Measurements from ENCODE around the gene PALM3. TPM values are rescaled to one million over a fixed set of nuclear protein-coding genes. Genes with fewer than 3 reads are reported as not detected.

The PALM3 gene
- total RNA-seq, 1 donor from 2014 or later: not detected

DNA sequence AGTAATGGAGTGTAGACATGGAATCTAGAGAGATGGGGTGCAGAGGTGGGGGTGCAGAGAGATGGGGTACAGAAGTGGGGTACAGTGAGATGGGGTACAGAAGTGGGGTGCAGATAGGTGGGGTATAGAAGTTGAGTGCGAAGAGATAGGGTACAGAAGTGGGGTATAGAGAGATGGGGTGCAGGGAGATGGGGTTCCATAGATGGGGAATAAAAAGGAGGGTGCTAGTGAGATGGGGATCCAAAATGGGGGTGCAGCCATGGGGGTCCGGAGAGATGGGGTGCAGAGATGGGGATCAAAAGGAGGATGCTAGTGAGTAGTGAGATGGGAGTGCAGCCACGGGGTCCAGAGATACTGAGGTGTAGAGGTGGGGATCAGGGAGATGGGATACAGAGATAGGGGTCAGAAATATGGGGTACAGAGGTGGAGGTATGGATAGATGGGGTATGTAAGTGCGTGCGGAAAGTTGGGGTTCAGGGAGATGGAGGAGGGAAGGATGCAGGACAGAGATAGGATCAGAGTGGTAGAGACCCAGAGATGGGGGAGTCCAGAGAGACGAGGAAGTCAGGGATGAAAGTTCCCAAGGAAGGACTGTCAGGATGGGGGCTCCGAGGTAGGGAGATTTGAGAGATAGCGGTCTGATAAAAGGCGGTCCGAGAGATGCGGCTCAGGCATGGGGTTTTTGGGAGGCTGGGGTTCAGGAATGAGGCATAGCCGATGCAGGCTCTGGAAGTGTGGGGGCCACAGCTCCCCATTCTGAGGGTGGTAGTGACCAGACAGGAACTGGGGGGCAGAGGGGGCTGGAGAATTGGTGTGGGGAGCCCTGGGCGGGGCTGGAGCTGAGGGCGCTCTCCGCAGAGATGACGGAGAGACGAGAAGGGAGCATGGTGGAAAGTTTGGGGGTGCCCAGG, 3.4 kb downstream of the PALM3 start:
- no peak for FAIRE-seq
- Histone ChIP-seq H3K36me3 (ENCODE audit: control insufficient read depth, insufficient read depth, low read length) (no peaks in the 10 kb centered on the region), H3K4me3 (ENCODE audit: low read depth, low read length) (no peak overlapping the region), H3K27me3 (ENCODE audit: control insufficient read depth, insufficient read depth, low read length) (peaks cover 7% of the 10 kb centered on the region)
- no peak for DNase-seq (ENCODE audit: low read depth)
- no peak for TF ChIP-seq CTCF (IDR thresholded peaks at IDR 0.05; ENCODE audit: insufficient read depth, low read length, severe bottlenecking)

- Histone ChIP-seq H3K4me3 (ENCODE audit: low read depth, low read length) (no peak overlapping the region), H3K27me3 (ENCODE audit: control insufficient read depth, insufficient read depth, low read length) (peaks cover 7% of the 10 kb centered on the region), H3K36me3 (ENCODE audit: control insufficient read depth, insufficient read depth, low read length) (no peaks in the 10 kb centered on the region)
- FAIRE-seq (no peak), DNase-seq (ENCODE audit: low read depth) (no peak)
- TF ChIP-seq CTCF (IDR thresholded peaks at IDR 0.05; ENCODE audit: insufficient read depth, low read length, severe bottlenecking): no peak
Measured at GRCh38 chr19:14056741-14057356, 5.0 kb downstream of the PALM3 start.

- Histone ChIP-seq H3K27me3 (ENCODE audit: control insufficient read depth, insufficient read depth, low read length) (peaks cover 6% of the 10 kb centered on the region), H3K4me3 (ENCODE audit: low read depth, low read length) (no peak overlapping the region), H3K36me3 (ENCODE audit: control insufficient read depth, insufficient read depth, low read length) (no peaks in the 10 kb centered on the region)
- no peak for TF ChIP-seq CTCF (IDR thresholded peaks at IDR 0.05; ENCODE audit: insufficient read depth, low read length, severe bottlenecking)
- FAIRE-seq (no peak), DNase-seq (ENCODE audit: low read depth) (no peak)
Measured at GRCh38 chr19:14056069-14056666, 5.7 kb downstream of the PALM3 start.

GRCh38 chr19:14055396-14055795, 6.5 kb downstream of the PALM3 start:
- TF ChIP-seq CTCF (IDR thresholded peaks at IDR 0.05; ENCODE audit: insufficient read depth, low read length, severe bottlenecking): no peak
- no peak overlapping the region for H3K4me3 ChIP-seq (ENCODE audit: low read depth, low read length)
- H3K27me3 ChIP-seq (ENCODE audit: control insufficient read depth, insufficient read depth, low read length): peaks cover 4% of the 10 kb centered on the region
- DNase-seq (ENCODE audit: low read depth) (no peak), FAIRE-seq (no peak)
- no peaks in the 10 kb centered on the region for H3K36me3 ChIP-seq (ENCODE audit: control insufficient read depth, insufficient read depth, low read length)

DNA sequence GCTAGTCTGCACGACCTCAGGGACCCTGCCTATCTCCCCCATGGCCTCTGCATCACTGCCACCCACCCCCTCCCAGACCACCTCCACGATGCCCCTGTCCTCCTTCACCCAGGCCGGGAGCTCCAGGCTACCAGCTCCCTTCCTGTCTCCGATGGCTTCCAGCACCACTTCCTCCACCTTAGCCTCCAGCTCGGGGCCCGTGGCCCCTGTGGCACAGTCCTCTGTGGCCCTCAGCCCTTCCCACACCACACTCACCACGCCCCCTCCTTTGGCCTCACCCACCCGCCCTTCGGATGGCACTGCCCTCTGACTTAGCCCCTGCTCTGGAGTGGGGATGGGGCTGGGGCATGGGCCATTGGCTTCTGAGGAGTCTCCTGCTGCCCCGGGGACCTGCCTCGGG, 7.2 kb downstream of the PALM3 start:
- no peak for TF ChIP-seq CTCF (IDR thresholded peaks at IDR 0.05; ENCODE audit: insufficient read depth, low read length, severe bottlenecking)
- DNase-seq (ENCODE audit: low read depth) (no peak), FAIRE-seq (no peak)
- peaks cover 4% of the 10 kb centered on the region for H3K27me3 ChIP-seq (ENCODE audit: control insufficient read depth, insufficient read depth, low read length)
- H3K36me3 ChIP-seq (ENCODE audit: control insufficient read depth, insufficient read depth, low read length): no peaks in the 10 kb centered on the region
- no peak overlapping the region for H3K4me3 ChIP-seq (ENCODE audit: low read depth, low read length)

All from bronchial epithelial cell (primary cell).